Astrocyte (in vitro differentiated cells and primary cell): ENCODE measurements around the gene DNAAF1. TPM values are rescaled to one million over a fixed set of nuclear protein-coding genes. Genes with fewer than 3 reads are reported as not detected.

Source experiments
- DNase-seq: peaks from one replicate; pipeline ENCODE4 v3.0.0-alpha.2; 2010; ENCODE audit warnings: low read depth
- FAIRE-seq: peaks from 2 replicates; lab custom pipeline; 2011; peaks lifted over from hg19 to GRCh38; lab: Jason Lieb, UNC
- H2AFZ ChIP-seq: 2 replicates; pipeline ENCODE4 v1.6.0; 2012; ENCODE audit warnings: low read depth, low read length, inconsistent platforms
- H3K27ac ChIP-seq: 2 replicates; pipeline ENCODE4 v1.5.1; 2011; ENCODE audit warnings: low read depth, low read length, inconsistent platforms
- H3K27me3 ChIP-seq: 2 replicates; pipeline ENCODE4 v1.6.0; 2011; ENCODE audit warnings: low read length, inconsistent platforms; ENCODE audit not compliant: insufficient read depth
- H3K36me3 ChIP-seq: 2 replicates; pipeline ENCODE4 v1.5.1; 2011; ENCODE audit warnings: low read length, inconsistent platforms; ENCODE audit not compliant: insufficient read depth
- H3K4me1 ChIP-seq: 2 replicates; pipeline ENCODE4 v1.5.1; 2011; ENCODE audit warnings: low read length, inconsistent platforms; ENCODE audit not compliant: insufficient read depth
- H3K4me2 ChIP-seq: 2 replicates; pipeline ENCODE4 v1.6.0; 2012; ENCODE audit warnings: low read length, inconsistent platforms
- H3K4me3 ChIP-seq: 2 replicates; pipeline ENCODE4 v1.5.1; 2011; ENCODE audit warnings: low read depth, mild to moderate bottlenecking, low read length, inconsistent platforms; ENCODE audit not compliant: insufficient read depth
- H3K79me2 ChIP-seq: 2 replicates; pipeline ENCODE4 v1.6.0; 2012; ENCODE audit warnings: mild to moderate bottlenecking, low read length, inconsistent platforms; ENCODE audit not compliant: insufficient read depth
- H3K9ac ChIP-seq: 2 replicates; pipeline ENCODE4 v1.6.0; 2012; ENCODE audit warnings: mild to moderate bottlenecking, low read length, inconsistent platforms
- H3K9me3 ChIP-seq: 2 replicates; pipeline ENCODE4 v1.5.1; 2012; ENCODE audit warnings: low read depth, mild to moderate bottlenecking, low read length, inconsistent platforms; ENCODE audit not compliant: insufficient read depth
- H4K20me1 ChIP-seq: 2 replicates; pipeline ENCODE4 v1.6.0; 2012; ENCODE audit warnings: low read length, inconsistent platforms; ENCODE audit not compliant: insufficient read depth
- H3K27ac Mint-ChIP-seq: one replicate; pipeline ENCODE4 v1.8.0; 2021; ENCODE audit warnings: mild to moderate bottlenecking, mixed read lengths; ENCODE audit not compliant: unreplicated experiment
- H3K27me3 Mint-ChIP-seq: one replicate; pipeline ENCODE4 v1.8.0; 2021; ENCODE audit warnings: low read depth, mixed read lengths; ENCODE audit not compliant: unreplicated experiment
- H3K36me3 Mint-ChIP-seq: one replicate; pipeline ENCODE4 v1.8.0; 2021; ENCODE audit warnings: low read depth, mixed read lengths; ENCODE audit not compliant: unreplicated experiment
- H3K4me1 Mint-ChIP-seq: one replicate; pipeline ENCODE4 v1.8.0; 2021; ENCODE audit warnings: low read depth, mixed read lengths; ENCODE audit not compliant: unreplicated experiment
- H3K4me3 Mint-ChIP-seq: one replicate; pipeline ENCODE4 v1.8.0; 2021; ENCODE audit warnings: mild to moderate bottlenecking, moderate library complexity, mixed read lengths; ENCODE audit not compliant: unreplicated experiment
- H3K9me3 Mint-ChIP-seq: one replicate; pipeline ENCODE4 v1.8.0; 2021; ENCODE audit warnings: mild to moderate bottlenecking, mixed read lengths; ENCODE audit not compliant: unreplicated experiment
- CTCF ChIP-seq: IDR thresholded peaks from 2 replicates; pipeline ENCODE4 v1.5.1; 2011; ENCODE audit warnings: low read depth, mild to moderate bottlenecking, inconsistent platforms, low read length, moderate library complexity; ENCODE audit not compliant: insufficient read depth
- EZH2 ChIP-seq: IDR thresholded peaks from 2 replicates; pipeline ENCODE4 v1.6.1; 2012; ENCODE audit warnings: mild to moderate bottlenecking, low read length, inconsistent platforms; ENCODE audit not compliant: insufficient read depth
- total RNA-seq: library from RNA; stranded (reverse); gene quantifications from 2 replicates; pipeline ENCODE4 v1.2.1, GENCODE V29; 2021

The DNAAF1 gene
- total RNA-seq, 1 donor from 2014 or later: 0.30 TPM

GRCh38 chr16:84138824-84139627 lies 6.1 kb upstream of the DNAAF1 start:
- Histone ChIP-seq H3K36me3 (no peaks in the 10 kb centered on the region), H3K9ac (no peak overlapping the region), H3K4me3 (no peak overlapping the region), H2AFZ (no peak overlapping the region), H3K4me1 (peaks cover 9% of the 10 kb centered on the region), H3K27me3 (no peaks in the 10 kb centered on the region), H3K4me2 (no peak overlapping the region), H4K20me1 (peaks cover 57% of the 10 kb centered on the region), H3K79me2 (peaks cover 67% of the 10 kb centered on the region), H3K27ac (no peak overlapping the region), H3K9me3 (no peaks in the 10 kb centered on the region)
- no peak overlapping the region for H3K4me3 Mint-ChIP-seq
- H3K27me3 Mint-ChIP-seq: no peaks in the 10 kb centered on the region
- DNase-seq (peak; percentile 54), FAIRE-seq (no peak)
- H3K4me1 Mint-ChIP-seq: peaks cover 29% of the 10 kb centered on the region
- peak overlapping the region; percentile 69 for H3K27ac Mint-ChIP-seq
- no peak for TF ChIP-seq EZH2
- TF ChIP-seq CTCF: no peak
- peaks cover 1% of the 10 kb centered on the region for H3K9me3 Mint-ChIP-seq
- H3K36me3 Mint-ChIP-seq: peaks cover 3% of the 10 kb centered on the region

- TF ChIP-seq CTCF (no peak), EZH2 (no peak)
- H3K4me2 ChIP-seq: no peak overlapping the region
- Mint-ChIP-seq H3K9me3 (peaks cover 1% of the 10 kb centered on the region), H3K4me1 (peaks cover 29% of the 10 kb centered on the region), H3K27me3 (no peaks in the 10 kb centered on the region), H3K4me3 (no peak overlapping the region), H3K36me3 (peaks cover 3% of the 10 kb centered on the region), H3K27ac (no peak overlapping the region)
- peaks cover 71% of the 10 kb centered on the region for H3K79me2 ChIP-seq
- no peak for FAIRE-seq
- no peaks in the 10 kb centered on the region for H3K36me3 ChIP-seq
- no peaks in the 10 kb centered on the region for H3K9me3 ChIP-seq
- H4K20me1 ChIP-seq: peaks cover 57% of the 10 kb centered on the region
- H3K4me1 ChIP-seq: peaks cover 9% of the 10 kb centered on the region
- no peak overlapping the region for H3K27ac ChIP-seq
- no peak for DNase-seq
- no peaks in the 10 kb centered on the region for H3K27me3 ChIP-seq
- H3K9ac ChIP-seq: no peak overlapping the region
- H3K4me3 ChIP-seq: no peak overlapping the region
- H2AFZ ChIP-seq: no peak overlapping the region
Observed at GRCh38 chr16:84139628-84140258, 5.4 kb upstream of the DNAAF1 start.
